IMR-90 (cell line): ENCODE measurements around the gene FGF21.

Experiments used
- CEBPB ChIP-seq: IDR thresholded peaks from 2 replicates; pipeline ENCODE4 v1.6.1; 2012; ENCODE audit warnings: low read depth, low read length, improper control_type of control experiment
- CTCF ChIP-seq: conservative IDR thresholded peaks from 2 replicates; pipeline ENCODE4 v1.5.1; 2012; ENCODE audit warnings: mild to moderate bottlenecking, low read depth, low read length, improper control_type of control experiment
- POLR2A ChIP-seq: IDR thresholded peaks from 2 replicates; pipeline ENCODE4 v1.6.1; 2012; ENCODE audit warnings: mild to moderate bottlenecking, low read depth, low read length
- RFX5 ChIP-seq: IDR thresholded peaks from 2 replicates; pipeline ENCODE4 v1.8.0; 2012; ENCODE audit warnings: low read depth, mild to moderate bottlenecking, low read length, moderate library complexity

GRCh38 chr19:48711106-48711662 is 44.1 kb upstream of the FGF21 start:
- TF ChIP-seq POLR2A, result no peak
- no peak for TF ChIP-seq CTCF
- TF ChIP-seq CEBPB, result no peak
- no peak for TF ChIP-seq RFX5
